ENCODE data around the gene SPAG6.

SPAG6 gene

GRCh38 chr10:22367471-22367870 lies 22.2 kb downstream of the SPAG6 start:
- no peak overlapping the region for H3K27ac ChIP-seq
- no peak overlapping the region for H3K4me2 ChIP-seq
- H3K9ac ChIP-seq = no peak overlapping the region
- TF ChIP-seq Cebpa-rat (IDR thresholded peaks at IDR 0.05) = no peak
- H3K27me3 ChIP-seq = no peaks in the 10 kb centered on the region
- H3K4me3 ChIP-seq = no peak overlapping the region
- H3K9me3 ChIP-seq (replicated peaks in 1 of 11) = no peaks in the 10 kb centered on the region
- H3K4me1 ChIP-seq = peaks cover 9 to 40% (median 17%) of the 10 kb centered on the region in 10 experiments; a peak in 16 of 20 replicates
- no peaks in the 10 kb centered on the region for H3K36me3 ChIP-seq
- H4K20me1 ChIP-seq = no peaks in the 10 kb centered on the region

GRCh38 chr10:22368402-22368801 lies 23.1 kb downstream of the SPAG6 start:
- Histone ChIP-seq H3K27ac (no peak overlapping the region), H4K20me1 (no peaks in the 10 kb centered on the region), H3K4me1 (peaks cover 9 to 40% (median 17%) of the 10 kb centered on the region in 10 experiments; a peak in 16 of 20 replicates), H3K9ac (no peak overlapping the region), H3K9me3 (replicated peaks in 1 of 11) (no peaks in the 10 kb centered on the region), H3K4me3 (no peak overlapping the region), H3K36me3 (no peaks in the 10 kb centered on the region), H3K27me3 (no peaks in the 10 kb centered on the region), H3K4me2 (no peak overlapping the region)
- no peak for TF ChIP-seq Cebpa-rat (IDR thresholded peaks at IDR 0.05)

GRCh38 chr10:22368981-22369380 lies 23.7 kb downstream of the SPAG6 start:
- H4K20me1 ChIP-seq = no peaks in the 10 kb centered on the region
- H3K27me3 ChIP-seq = no peaks in the 10 kb centered on the region
- no peaks in the 10 kb centered on the region for H3K36me3 ChIP-seq
- no peaks in the 10 kb centered on the region for H3K9me3 ChIP-seq (replicated peaks in 1 of 11)
- H3K4me3 ChIP-seq = no peak overlapping the region
- no peak overlapping the region for H3K9ac ChIP-seq
- TF ChIP-seq Cebpa-rat (IDR thresholded peaks at IDR 0.05) = no peak
- H3K4me1 ChIP-seq = peaks cover 9 to 40% (median 17%) of the 10 kb centered on the region in 10 experiments; a peak in 16 of 20 replicates
- H3K27ac ChIP-seq = no peak overlapping the region
- peak overlapping the region in 3 of 11 experiments; percentile 19 to 62 (median 27); a peak in 4 of 22 replicates for H3K4me2 ChIP-seq

GRCh38 chr10:22369434-22370072 lies 24.3 kb downstream of the SPAG6 start:
- peak overlapping the region in 5 of 11 experiments; percentile 6 to 62 (median 22); a peak in 10 of 22 replicates for H3K4me2 ChIP-seq
- TF ChIP-seq Cebpa-rat (IDR thresholded peaks at IDR 0.05) = peak in 2 of 11 experiments; percentile 45 to 48; a peak in 3 of 22 replicates

GRCh38 chr10:22370320-22370719 lies 25.0 kb downstream of the SPAG6 start:
- H3K4me1 ChIP-seq = peaks cover 9 to 41% (median 17%) of the 10 kb centered on the region in 10 experiments; a peak in 16 of 20 replicates
- H3K9ac ChIP-seq = no peak overlapping the region
- no peaks in the 10 kb centered on the region for H4K20me1 ChIP-seq
- peak overlapping the region; percentile 16 to 71 (median 48); a peak in 17 of 22 replicates for H3K4me2 ChIP-seq
- H3K27me3 ChIP-seq = no peaks in the 10 kb centered on the region
- no peaks in the 10 kb centered on the region for H3K36me3 ChIP-seq
- H3K4me3 ChIP-seq = no peak overlapping the region
- TF ChIP-seq Cebpa-rat (IDR thresholded peaks at IDR 0.05) = no peak
- H3K9me3 ChIP-seq (replicated peaks in 1 of 11) = no peaks in the 10 kb centered on the region
- peak overlapping the region in 9 of 11 experiments; percentile 4 to 70 (median 54); a peak in 14 of 22 replicates for H3K27ac ChIP-seq

More at GRCh38 chr10:22369434-22370072, 24.3 kb downstream of the SPAG6 start:
- H3K27ac ChIP-seq = peak overlapping the region in 2 of 11 experiments; percentile 54 to 66; a peak in 2 of 22 replicates
- H4K20me1 ChIP-seq = no peaks in the 10 kb centered on the region
- H3K4me1 ChIP-seq = peaks cover 9 to 41% (median 17%) of the 10 kb centered on the region in 10 experiments; a peak in 16 of 20 replicates
- H3K27me3 ChIP-seq = no peaks in the 10 kb centered on the region
- H3K36me3 ChIP-seq = no peaks in the 10 kb centered on the region
- no peak overlapping the region for H3K9ac ChIP-seq
- no peaks in the 10 kb centered on the region for H3K9me3 ChIP-seq (replicated peaks in 1 of 11)
- H3K4me3 ChIP-seq = no peak overlapping the region

- no peak overlapping the region for H3K27ac ChIP-seq
- no peaks in the 10 kb centered on the region for H3K9me3 ChIP-seq (replicated peaks in 1 of 11)
- H3K4me2 ChIP-seq = no peak overlapping the region
- no peak overlapping the region for H3K9ac ChIP-seq
- H3K27me3 ChIP-seq = no peaks in the 10 kb centered on the region
- peaks cover 9 to 35% (median 17%) of the 10 kb centered on the region in 10 experiments; a peak in 16 of 20 replicates for H3K4me1 ChIP-seq
- no peaks in the 10 kb centered on the region for H3K36me3 ChIP-seq
- TF ChIP-seq Cebpa-rat (IDR thresholded peaks at IDR 0.05) = no peak
- no peak overlapping the region for H3K4me3 ChIP-seq
- H4K20me1 ChIP-seq = no peaks in the 10 kb centered on the region
These were observed 27.0 kb downstream of the SPAG6 start for GRCh38 chr10:22372298-22372697.

GRCh38 chr10:22372917-22373316 lies 27.6 kb downstream of the SPAG6 start:
- Histone ChIP-seq H3K4me1 (peaks cover 9 to 35% (median 17%) of the 10 kb centered on the region in 10 experiments; a peak in 16 of 20 replicates), H3K36me3 (no peaks in the 10 kb centered on the region), H3K9me3 (replicated peaks in 1 of 11) (no peaks in the 10 kb centered on the region), H3K27me3 (no peaks in the 10 kb centered on the region), H3K4me2 (no peak overlapping the region), H3K4me3 (no peak overlapping the region), H4K20me1 (no peaks in the 10 kb centered on the region), H3K27ac (no peak overlapping the region), H3K9ac (no peak overlapping the region)
- no peak for TF ChIP-seq Cebpa-rat (IDR thresholded peaks at IDR 0.05)

- Histone ChIP-seq H3K9ac (no peak overlapping the region), H3K4me3 (no peak overlapping the region), H4K20me1 (no peaks in the 10 kb centered on the region), H3K36me3 (no peaks in the 10 kb centered on the region), H3K4me2 (peak overlapping the region in 1 of 11 experiments; percentile 30; a peak in 1 of 22 replicates), H3K27ac (no peak overlapping the region), H3K4me1 (peaks cover 5 to 26% (median 12%) of the 10 kb centered on the region in 10 experiments; a peak in 16 of 20 replicates), H3K27me3 (no peaks in the 10 kb centered on the region), H3K9me3 (replicated peaks in 1 of 11) (no peaks in the 10 kb centered on the region)
- no peak for TF ChIP-seq Cebpa-rat (IDR thresholded peaks at IDR 0.05)
These were observed 29.3 kb downstream of the SPAG6 start for GRCh38 chr10:22374489-22375126.

- H3K4me3 ChIP-seq = no peak overlapping the region
- H3K4me2 ChIP-seq = no peak overlapping the region
- no peaks in the 10 kb centered on the region for H3K27me3 ChIP-seq
- no peak overlapping the region for H3K27ac ChIP-seq
- H3K9ac ChIP-seq = no peak overlapping the region
- no peaks in the 10 kb centered on the region for H3K9me3 ChIP-seq (replicated peaks in 1 of 11)
- no peaks in the 10 kb centered on the region for H3K36me3 ChIP-seq
- no peak for TF ChIP-seq Cebpa-rat (IDR thresholded peaks at IDR 0.05)
- peaks cover 0 to 10% (median 0%) of the 10 kb centered on the region in 10 experiments; a peak in 3 of 20 replicates for H3K4me1 ChIP-seq
- H4K20me1 ChIP-seq = no peaks in the 10 kb centered on the region
These were observed 33.8 kb downstream of the SPAG6 start for GRCh38 chr10:22379059-22379458.

Measured in BLaER1 treated with 17β-estradiol and CSF1 and Interleukin-3, amounts not matched to agents 10 nM and 100 nM (cell line).